Stromal cell of bone marrow (primary cell): ENCODE measurements around the gene AANAT.

Experiments used
- DNase-seq: peaks from one replicate; pipeline ENCODE4 v3.0.0-alpha.2; 2012; ENCODE audit warnings: low read depth

Gene AANAT

DNA sequence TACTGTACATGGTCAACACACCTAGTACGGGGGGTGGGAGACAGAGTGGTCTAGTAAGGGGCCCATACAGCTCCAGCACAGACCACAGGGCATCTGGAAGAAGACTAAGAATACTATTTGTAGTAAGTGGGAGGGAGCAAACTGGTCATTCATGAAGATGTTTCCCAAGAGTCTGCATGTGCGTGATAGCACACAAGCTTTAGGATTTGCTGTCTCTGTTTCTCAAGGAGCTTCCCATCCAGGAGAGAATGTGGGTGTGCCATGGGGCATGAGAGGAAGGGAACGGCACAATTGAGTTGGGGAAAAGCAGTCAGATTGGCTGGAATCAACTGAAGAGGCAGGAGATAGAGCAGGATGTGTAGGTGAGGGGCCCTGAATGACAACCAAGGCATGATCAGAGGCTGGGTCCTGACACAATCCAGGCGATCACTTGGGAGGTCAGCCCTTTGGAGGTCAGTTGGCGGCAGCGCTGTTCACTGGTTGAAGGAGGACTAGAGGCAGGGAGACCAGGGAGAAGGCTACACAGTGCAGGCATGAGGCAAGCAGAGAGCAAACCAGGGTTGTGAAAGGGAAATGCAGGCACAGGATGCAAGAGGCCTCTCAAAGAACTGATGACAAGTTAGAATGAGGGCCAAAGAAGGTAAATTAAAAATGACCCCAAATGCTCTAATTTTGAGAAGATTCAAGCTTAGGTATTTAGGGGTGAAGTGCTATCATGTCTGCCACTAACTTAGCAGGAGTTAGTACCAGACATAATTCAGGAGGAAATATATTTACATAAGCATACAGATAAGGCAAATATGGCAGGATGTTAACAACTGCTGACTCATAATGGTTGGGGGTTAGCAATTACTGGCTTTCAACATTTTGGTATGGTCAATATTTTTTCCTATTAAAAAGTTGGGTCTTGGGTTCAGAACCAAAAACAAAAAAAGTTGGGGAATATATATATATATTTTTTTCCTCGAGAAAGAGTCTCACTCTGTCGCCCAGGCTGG is 24.8 kb upstream of the AANAT start:
- no peak for DNase-seq

DNA sequence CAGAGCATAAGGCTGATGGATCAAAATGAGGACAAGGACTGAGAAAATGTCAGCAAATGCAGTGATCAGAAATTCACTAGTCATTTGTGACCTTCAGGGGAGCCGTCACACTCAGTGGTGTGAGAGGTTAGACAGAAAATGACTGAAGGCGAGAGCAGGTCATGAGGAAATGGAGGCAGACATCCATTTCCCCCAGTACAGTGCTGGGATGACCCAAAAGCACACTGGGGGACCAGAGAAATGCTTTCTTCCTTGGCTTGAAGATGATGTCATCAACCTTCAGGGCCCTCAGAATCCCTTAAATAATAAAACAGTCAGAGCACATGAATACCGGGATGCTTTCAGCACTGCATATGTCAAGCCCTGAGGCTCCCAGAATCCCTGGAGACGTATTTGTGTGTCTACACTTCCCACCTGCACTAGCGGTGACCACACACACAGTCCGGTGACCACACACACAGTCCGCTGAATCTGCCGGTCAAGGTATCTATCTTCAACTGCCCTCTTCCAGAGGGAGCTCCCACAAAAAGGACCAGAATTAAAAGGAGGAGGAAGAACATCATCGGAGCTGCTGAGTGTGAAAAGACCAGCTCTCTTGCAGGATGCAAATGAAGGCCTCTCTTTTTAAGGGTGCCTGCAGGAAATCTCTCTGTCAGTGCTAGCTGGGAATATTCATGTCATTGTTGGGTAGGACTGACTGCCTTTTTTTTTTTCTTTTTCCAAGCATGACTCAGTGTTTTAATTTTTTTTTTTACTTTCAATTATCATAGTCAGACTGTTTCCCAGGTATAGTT is 22.7 kb upstream of the AANAT start:
- no peak for DNase-seq

DNA sequence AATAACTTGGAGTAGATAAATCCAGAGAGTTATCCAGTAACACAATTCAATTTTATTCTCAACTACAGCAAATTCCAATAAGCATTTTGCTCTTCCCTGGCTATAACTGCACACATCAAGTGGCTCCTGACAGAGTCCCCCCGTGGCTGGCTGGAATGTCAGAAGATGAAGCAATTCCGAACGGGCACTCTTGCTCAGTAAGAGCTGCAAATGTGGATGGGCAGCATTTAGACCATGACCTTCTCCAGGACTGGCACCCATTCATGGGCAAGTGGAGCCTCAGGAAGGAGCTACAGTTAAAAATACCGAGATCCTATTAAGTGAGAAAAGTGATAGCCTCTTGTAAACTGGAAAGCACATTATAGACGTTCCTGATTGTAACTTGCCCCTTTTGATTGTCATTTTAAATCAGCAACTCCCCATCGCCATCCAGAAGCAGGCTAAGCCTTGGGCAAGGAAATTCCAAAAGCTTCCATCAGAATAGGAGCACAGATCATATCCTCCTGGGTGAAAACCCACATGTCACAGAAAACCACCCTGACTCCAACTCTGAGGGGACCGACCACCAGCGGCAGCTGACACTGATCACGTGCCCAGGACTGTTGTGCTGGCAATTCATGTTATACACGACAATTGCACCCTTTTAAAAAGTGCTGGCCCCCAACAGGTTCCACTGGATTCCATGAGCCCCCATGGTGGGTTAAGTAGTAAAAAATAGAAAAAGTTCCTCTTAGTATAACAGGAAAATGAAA is 21.5 kb upstream of the AANAT start:
- DNase-seq: no peak

DNA sequence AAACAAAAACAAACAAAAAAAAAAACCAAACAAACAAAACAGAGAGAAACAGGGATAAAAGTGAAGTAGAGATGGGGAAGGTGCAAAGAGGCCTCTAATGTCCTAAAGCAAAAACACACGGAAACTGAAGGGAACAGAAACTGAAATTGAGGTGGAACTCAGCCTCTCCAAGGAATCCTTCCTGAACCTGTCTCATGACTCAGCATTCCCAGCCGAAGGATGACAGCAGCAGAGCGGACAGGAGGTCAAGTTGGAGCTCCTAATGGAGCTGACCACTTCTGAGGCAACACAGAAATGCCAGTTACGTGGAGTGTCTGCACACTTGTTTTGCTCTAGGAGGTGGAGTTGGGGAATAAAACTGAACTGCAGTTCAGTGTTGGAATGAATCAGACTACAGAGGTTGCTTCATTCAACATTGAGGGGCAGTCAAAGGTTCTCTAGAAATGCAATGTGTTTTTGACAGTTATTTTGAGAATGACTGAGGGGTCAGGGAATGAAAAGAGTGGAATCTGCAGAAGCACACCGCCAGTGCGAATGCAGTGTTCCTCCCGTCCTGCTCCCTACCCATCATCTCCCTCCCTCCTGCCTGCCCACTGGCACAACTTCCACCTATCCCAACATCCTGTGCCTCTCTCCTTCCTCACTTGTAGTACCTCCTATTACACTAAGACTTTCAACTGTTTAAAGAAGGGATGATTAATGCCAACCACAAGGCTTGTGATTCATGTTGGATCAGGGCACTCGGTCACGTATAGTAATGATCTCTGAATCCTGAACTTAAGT is 20.8 kb upstream of the AANAT start:
- DNase-seq: peak; percentile 52

DNA sequence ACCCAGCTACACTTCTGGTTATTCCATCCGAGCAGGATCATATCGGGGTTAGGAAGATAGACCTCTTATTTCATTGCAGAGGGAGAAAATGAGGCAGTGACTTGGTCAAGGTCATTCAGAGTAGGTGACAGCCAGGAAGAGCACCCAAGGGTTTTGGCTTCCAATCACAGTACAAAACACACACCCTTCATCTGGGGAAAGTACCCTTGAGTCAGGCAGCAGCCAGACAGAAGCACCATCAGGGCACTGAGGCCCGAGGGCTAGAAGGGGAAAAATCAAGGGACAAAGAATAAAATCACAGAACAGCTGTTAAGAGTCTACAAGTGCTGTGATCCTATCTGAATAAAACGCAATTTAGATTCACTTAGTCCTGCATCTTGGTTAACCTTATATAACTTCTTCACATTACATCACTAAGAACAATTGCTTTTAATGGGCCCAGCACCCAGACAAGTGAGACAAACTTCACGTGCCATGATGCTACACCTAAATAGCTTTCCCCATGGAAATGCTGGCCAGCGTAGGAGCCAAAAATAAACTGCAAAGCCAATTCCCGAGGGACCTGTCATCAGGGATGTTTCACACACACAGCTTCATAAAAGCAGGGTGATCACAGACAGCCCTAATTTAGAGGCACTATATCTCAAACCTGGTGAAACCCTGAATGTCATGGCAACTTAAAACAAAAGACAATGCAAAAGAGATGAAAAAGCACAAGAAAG is 19.3 kb upstream of the AANAT start:
- no peak for DNase-seq

DNA sequence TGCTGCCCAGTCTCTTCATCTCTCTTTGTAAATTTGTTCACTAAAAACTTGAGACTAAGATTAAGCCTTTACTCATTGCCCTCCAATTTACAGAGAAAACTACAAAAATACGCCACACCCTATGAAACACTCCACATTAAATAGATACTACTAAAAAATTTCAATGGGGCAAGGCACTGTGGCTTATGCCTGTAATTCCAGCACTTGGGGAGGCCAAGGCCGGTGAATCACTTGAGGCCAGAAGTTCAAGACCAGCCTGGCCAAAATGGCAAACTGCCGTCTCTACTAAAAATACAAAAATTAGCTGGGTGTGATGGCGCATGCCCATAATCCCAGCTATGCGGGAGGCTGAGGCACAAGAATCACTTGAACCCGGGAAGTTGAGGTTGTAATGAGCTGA is 18.3 kb upstream of the AANAT start:
- DNase-seq: peak; percentile 59

DNA sequence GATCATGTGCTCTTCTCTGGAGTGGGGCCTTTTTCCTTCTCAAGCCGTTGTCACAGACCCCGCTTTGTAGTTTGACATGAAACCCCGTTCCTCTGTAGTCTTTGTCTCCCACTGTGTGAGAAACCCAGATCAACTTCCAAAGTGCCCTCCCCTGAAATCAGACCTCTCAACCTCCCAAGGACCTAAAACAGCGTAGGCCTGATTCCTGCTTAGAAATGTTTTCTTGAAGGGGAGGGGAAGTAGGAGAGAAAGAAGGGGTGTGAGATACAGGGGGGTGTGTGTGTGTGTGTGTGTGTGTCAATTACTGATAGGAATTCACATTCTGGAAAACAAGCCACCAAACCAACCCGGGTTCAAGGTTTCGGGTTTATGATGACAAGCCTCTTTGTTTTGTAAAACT is 15.9 kb upstream of the AANAT start:
- no peak for DNase-seq

DNA sequence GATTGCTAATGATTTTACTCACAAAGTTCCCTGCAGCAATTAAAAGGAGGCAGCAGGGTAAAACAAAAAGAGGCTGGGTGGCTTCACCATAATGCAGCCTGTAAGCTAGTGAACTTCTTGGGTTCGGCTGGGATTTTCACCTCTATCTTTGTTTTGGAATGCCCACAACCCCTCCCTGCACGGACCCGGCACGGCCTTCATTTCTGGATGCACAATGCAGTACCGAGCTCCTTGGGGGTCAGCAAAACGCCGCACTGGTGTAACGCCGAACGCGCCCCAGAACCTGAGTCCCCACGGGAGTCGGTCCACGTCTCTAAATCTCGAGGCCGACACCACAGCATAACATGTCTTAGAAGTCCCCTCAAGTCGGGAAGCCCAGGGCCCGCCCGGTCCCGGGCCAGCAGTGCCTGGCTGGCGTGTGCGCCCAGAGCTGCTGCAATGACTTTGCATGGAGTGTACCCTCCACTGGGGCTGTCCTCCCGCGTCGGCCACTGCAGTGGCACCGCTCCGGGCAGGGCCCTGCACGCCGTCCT is 15.2 kb upstream of the AANAT start:
- DNase-seq: no peak

DNA sequence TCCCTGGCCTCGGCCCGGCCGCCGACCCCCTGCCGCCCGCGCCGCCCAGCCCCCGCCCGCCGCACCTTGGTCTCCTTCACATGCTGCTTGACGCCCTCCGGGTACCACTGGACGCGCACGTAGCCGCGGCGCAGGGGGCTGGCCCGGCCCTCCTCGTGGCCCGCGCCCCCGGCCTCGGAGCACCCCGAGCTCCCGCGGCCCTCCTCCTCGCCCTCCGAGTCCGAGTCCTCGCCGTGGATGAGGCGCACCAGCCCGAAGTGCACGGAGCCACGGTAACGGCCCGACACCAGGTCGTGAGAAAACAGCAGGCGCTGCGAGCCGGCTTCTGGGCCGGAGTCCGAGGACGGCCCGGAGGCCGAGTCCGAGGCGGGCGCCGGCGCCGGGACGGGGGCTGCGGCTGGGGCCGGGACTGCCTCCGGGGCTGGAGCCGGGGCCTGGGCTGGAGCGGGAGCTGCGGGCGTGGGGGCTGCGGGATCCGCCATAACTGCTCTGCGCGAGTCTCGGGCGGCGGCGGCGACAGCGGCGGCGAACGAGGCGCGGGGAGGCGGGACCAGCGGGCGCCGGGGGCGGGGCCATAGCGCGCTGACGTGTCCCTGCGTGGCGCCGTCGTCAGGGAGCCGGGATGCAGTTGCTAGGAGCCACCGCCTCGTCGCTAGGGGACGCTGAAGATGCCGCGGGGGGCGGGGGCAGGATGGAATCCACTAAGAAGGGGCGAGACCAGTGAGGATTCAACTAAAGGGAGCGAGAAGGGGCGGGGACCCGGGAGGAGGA is 14.6 kb upstream of the AANAT start, which contains the start of gene UBE2O:
Gene UBE2O, minus strand, starts transcription at position 493 of the 771 bp plus-strand sequence. Its CDS starts 11 bp downstream, at position 482.
- peak; percentile 70 for DNase-seq

DNA sequence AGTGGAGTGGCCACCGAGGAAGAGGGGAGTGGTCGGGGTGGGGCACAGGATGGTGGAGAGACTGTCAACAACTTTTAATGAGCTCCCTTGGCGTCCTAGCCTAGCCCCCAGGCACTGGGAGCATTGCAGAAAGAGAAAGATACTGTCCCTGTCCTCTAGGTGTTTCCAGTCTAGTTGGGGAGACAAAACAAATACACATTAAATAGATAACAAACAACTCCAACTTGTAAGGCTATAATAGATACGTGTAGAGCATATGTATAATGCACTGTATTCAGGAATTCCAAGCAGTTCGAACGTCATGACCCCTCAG is 14.0 kb upstream of the AANAT start:
- no peak for DNase-seq

DNA sequence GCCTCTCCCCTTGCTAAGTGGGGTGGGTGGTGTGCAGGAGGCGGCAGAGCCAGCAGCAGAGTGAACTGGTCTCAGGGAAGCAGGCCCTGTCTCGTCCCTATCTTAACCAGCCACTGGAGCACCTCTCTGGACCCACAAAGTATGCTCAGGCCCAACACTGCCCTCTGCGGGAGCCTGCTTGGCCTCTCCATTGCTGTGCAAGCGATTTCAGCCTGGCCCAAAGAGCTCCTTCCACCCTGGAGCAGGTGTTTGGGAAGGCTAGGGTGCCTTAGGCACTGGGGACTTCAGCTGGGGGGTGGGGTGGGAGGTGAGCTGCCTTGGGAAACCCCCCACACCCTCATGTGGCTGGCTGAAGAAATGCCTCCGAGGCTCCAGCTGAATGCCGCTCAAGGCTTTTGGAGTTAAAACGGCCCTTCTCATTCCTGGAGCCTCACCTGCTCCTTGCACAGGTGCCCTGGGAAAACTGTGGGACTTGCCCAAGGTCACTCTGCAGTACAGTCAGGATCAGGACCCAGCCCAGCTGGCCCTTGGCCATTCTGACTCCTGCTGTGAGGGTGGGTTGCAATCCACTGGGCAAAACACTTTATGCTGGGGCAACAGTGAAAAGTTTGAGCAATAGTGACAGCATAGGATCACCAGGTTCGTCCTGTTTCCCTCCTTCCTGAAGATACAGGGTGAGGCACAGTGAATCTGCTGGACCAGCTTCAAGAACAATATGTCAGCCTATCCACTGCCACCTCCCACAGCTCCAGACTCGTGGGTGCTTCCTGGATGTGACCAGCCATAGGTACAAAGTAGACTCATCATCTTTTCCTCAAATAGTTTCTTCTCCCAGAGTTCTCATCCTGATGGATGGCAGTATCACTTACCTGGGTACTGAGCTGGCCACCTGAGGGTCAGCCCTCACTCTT is 8.6 kb upstream of the AANAT start:
- DNase-seq: no peak

DNA sequence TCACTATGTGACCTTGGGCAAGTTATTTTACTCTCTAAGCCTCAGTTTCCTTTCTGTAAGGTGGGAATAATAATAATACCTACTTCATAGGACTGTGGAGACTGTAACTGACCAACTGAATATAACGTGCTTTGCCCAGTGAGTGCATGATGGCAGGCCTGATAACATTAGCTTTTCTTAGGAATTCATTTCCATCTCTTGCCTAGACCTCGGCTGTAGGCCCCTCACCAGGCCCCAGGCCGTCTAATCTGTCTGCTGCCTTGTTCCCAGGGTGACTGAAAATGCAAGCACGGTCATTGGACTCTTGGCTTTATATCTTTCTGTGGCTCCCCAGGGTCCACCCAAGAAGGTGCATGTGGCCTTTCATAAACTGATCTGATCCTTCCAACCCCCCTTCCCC is 7.7 kb upstream of the AANAT start:
- DNase-seq: no peak

DNA sequence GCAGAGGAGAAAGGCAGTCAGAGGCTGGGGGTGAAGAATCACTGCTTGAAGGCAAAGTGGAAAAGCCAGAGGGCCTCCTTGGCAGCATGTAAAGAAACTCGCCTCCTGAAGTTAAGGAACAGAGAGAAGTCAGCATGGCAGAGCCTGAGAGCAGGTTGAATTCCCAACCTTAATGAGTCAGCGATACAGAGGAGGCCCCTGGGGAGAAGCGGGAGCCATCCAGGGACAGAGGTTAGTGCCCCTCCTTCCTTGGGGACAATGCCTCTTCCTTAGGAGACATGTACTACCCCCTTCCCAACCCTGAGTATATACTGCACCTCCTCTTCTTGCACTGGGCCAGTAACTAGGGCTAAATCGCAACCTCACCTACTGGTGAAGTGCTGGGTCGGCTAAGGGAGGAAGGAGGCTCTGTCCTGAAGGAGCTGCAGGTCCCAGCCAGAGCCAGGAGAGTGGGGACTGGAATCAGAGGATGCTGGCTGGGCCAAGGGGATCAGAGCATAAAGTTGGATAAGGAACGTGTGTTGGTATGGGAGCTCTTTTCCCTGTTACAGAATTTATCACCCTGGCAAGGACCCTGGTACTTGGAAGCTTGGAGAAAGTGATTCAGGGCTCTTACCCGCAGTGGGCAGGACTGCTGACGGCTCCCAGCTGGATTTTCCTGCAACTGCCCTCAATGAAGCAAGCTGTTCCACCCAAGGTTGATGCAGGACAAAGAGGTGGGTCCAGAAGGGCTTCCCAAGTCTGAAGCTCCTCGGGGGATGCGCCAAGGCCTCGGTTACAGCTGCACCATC is 5.4 kb upstream of the AANAT start:
- DNase-seq: no peak

DNA sequence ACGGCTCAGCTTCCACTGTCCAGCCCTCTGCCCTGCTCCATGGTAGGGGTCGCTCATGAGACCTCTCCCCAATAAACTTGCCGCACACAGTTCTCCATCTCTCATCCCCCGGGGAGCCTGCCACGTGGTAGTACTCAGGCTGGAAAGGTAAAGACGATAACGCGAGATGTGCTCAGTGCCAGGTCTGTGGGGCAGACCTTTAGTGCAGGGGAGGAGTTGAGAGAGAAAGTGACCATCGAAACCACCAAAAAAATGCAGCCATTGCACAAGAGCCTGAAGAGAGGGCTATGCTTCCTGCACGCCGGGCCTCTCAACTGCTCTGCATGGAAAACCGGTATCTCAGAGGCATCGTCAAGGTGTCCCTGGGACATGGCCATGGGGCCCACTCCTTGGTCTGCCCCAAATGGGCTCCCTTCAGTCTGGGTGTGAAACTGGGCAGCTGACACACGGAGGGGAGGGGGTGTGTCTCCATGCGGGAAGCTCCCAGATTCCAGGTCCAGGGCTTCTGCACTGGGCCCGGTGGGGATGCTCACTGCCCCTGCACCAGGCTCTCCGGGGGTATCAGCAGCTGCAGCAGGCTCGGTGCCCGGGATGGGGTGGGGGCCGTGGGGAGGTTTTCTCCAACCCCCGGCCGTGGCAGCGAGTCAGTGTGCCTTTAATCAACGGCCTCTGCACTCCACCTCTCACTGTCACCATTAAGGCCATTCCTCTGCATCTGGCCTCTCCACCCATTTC is 4.7 kb upstream of the AANAT start:
- DNase-seq: no peak

DNA sequence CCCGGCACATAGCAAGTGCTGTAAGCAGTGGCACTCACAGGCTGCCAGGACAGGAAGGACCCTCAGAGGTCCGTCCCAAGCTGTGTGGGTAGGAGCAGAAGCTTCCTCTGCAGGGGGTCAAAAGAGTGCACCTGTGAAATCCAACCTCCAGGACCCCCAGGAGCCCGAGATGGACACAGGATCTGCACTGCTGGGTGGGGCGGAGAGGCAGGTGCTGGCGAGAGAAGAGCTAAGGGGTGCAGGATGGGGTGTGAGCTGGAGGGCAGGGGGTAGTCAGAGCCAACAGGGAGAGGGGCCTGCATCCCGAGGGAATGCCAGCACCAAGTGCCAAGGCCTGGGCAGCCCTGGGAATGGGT is 650 bp upstream of the AANAT start:
- DNase-seq: no peak

DNA sequence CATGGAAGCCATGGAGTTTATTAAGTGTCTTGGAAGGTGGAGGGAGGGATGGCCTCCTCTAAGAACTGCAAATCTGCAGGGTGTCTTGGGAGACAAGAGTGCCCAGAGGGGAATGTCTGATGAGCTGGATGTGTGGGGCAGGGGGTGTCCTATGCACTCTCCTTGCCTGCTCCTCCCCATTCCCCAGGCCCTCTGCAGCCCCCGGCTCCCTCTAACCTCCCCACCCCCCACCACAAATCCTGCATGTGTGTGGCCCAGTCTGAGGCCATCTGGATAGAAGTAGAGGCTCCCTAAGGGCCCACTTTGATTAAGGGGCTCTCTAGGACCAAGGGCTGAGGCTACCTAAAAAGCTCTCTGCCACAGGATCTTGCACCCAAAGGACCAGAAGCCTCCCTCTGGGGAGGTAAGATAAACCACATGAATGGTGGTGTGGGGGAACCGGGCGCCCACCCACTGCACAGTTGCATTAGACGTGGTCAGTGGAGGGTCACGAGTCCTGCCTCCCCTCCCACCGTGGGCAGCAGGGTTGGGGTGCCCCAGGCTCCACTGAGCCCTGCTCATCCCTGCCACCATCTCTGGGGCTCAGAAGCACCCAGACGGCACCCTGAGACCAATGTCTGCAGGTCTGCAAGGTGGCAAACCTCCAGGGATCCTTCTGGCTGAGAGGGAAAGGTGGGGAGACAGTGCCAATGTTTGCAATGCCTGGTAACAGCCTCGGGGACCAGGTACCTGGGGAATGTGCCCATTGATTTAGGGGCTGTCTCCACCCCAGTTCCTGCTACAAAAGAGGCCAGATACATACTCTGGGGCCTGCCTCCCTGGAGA is 618 bp downstream of the AANAT start:
- no peak for DNase-seq

DNA sequence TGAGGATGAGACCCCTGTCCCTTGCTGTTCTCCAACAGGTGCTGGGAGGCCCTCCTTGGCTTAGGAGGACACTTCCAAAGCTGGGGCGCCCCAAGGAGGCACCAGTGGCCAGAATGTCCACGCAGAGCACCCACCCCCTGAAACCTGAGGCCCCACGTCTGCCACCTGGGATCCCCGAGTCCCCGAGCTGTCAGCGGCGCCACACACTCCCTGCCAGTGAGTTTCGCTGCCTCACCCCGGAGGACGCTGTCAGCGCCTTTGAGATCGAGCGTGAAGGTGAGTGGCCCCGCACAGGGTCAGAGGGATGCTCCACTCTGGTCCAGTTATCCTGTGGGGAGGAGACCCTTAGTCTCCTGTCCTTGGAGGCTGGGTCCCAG is 1.2 kb downstream of the AANAT start:
- no peak for DNase-seq
